Fibroblast of lung (primary cell): ENCODE measurements around the gene GTF3A. TPM values are rescaled to one million over a fixed set of nuclear protein-coding genes. Genes with fewer than 3 reads are reported as not detected.

Experiments used
- DNase-seq, 2 donors: peaks; one replicate each; pipeline versions ENCODE4 v3.0.0 to v3.0.0-alpha.2; 2010; ENCODE audit warnings: low read depth in 2 of 2
- H2AFZ ChIP-seq: 2 replicates; pipeline ENCODE4 v1.5.1; 2012; ENCODE audit warnings: low read length, control low read depth, inconsistent platforms
- H3K27ac ChIP-seq: 2 replicates; pipeline ENCODE4 v1.5.1; 2011; ENCODE audit warnings: low read length, control low read depth; ENCODE audit not compliant: insufficient read depth
- H3K27me3 ChIP-seq: 2 replicates; pipeline ENCODE4 v1.5.1; 2011; ENCODE audit warnings: mild to moderate bottlenecking, low read length; ENCODE audit not compliant: control insufficient read depth, insufficient read depth
- H3K36me3 ChIP-seq: 2 replicates; pipeline ENCODE4 v1.5.1; 2011; ENCODE audit warnings: low read length; ENCODE audit not compliant: control insufficient read depth, insufficient read depth
- H3K4me1 ChIP-seq: 2 replicates; pipeline ENCODE4 v1.5.1; 2011; ENCODE audit warnings: low read length; ENCODE audit not compliant: control insufficient read depth, insufficient read depth; ENCODE audit errors: extremely low read depth
- H3K4me2 ChIP-seq: 2 replicates; pipeline ENCODE4 v1.5.1; 2011; ENCODE audit warnings: low read length, control low read depth; ENCODE audit not compliant: insufficient read depth; ENCODE audit errors: extremely low read depth
- H3K4me3 ChIP-seq, 4 experiments: fragments of 200-600 bp in 1 of 4; sonication (generic) in 1 of 4; replicated peaks in 1 of 4; 2 replicates each; pipeline ENCODE4 v1.5.1; 2011 to 2016; ENCODE audit warnings: low read length in 4 of 4, low read depth in 3 of 4, mild to moderate bottlenecking in 3 of 4, control low read depth in 2 of 4, inconsistent platforms in 1 of 4, mixed read lengths in 1 of 4; ENCODE audit not compliant: insufficient read depth in 1 of 4; ENCODE audit errors: control extremely low read depth in 1 of 4
- H3K79me2 ChIP-seq: 2 replicates; pipeline ENCODE4 v1.5.1; 2012; ENCODE audit warnings: mild to moderate bottlenecking, low read length, inconsistent platforms; ENCODE audit not compliant: control insufficient read depth, insufficient read depth
- H3K9ac ChIP-seq: 2 replicates; pipeline ENCODE4 v1.5.1; 2011; ENCODE audit warnings: mild to moderate bottlenecking, low read length, control low read depth; ENCODE audit not compliant: insufficient read depth
- H3K9me3 ChIP-seq: 2 replicates; pipeline ENCODE4 v1.5.1; 2012; ENCODE audit warnings: low read depth, low read length; ENCODE audit not compliant: control insufficient read depth, insufficient read depth
- H4K20me1 ChIP-seq: 2 replicates; pipeline ENCODE4 v1.5.1; 2011; ENCODE audit warnings: low read length; ENCODE audit not compliant: control insufficient read depth, insufficient read depth; ENCODE audit errors: extremely low read depth
- CTCF ChIP-seq, 2 donors: IDR thresholded peaks in 1 of 2; conservative IDR thresholded peaks in 1 of 2; 1 replicate in 1 of 2; 2 replicates in 1 of 2; pipeline ENCODE4 v1.5.1; 2011 to 2012; ENCODE audit warnings: low read length in 2 of 2, control low read depth in 1 of 2, inconsistent platforms in 1 of 2, low read depth in 1 of 2, mild to moderate bottlenecking in 1 of 2
- EZH2 ChIP-seq: IDR thresholded peaks from 2 replicates; pipeline ENCODE4 v1.5.1; 2012; ENCODE audit warnings: low read length, control low read depth, mild to moderate bottlenecking; ENCODE audit errors: missing control alignments
- polyA plus RNA-seq, 2 donors: library from polyadenylated mRNA; depleted of rRNA in 1 of 2; stranded (reverse) in 1 of 2; unstranded in 1 of 2; fragments of >200 nt; gene quantifications; 2 replicates each; pipeline ENCODE4 v1.2.1, GENCODE V29; 2011 to 2012; ENCODE audit warnings: missing spikeins in 1 of 2
- total RNA-seq: library from RNA; depleted of rRNA; stranded (reverse); fragments of >200 nt; gene quantifications from 2 replicates; pipeline ENCODE4 v1.2.1, GENCODE V29; 2014

GTF3A gene
- total and polyA plus RNA-seq, 2 donors (not counting 1 experiment from before 2014, with no cell fraction given): 98.6 to 126 TPM

DNA sequence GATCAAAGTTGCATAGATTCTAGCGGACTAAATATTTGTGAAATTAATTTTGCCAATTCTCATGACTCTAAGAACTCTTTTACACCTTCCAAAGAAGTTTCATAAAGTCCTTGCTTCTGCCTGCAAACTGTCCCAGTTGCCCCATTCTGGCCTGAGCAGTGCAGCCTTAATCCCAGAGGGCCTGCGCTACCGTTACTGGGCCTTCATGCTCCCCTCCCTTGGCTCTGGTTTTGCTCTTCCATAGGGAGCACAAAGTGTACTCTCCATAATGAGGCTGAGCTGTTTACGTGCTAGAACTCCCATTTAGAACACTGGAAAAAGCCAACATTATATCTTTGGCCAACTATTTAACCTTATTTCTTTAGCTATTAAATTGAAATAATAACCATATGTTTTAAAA, 23.9 kb downstream of the GTF3A start:
- Histone ChIP-seq H3K4me2 (no peak overlapping the region), H3K27ac (no peak overlapping the region), H3K9me3 (no peaks in the 10 kb centered on the region), H2AFZ (no peak overlapping the region), H3K4me1 (no peaks in the 10 kb centered on the region), H3K79me2 (peaks cover 24% of the 10 kb centered on the region), H4K20me1 (no peaks in the 10 kb centered on the region), H3K27me3 (no peaks in the 10 kb centered on the region), H3K36me3 (no peaks in the 10 kb centered on the region), H3K9ac (no peak overlapping the region), H3K4me3 (no peak overlapping the region)
- DNase-seq: no peak
- no peak for TF ChIP-seq CTCF (conservative IDR thresholded peaks at IDR 0.05 in 1 of 2, IDR thresholded peaks at IDR 0.05 in 1 of 2; ENCODE audit: low read depth in 1 of 2, low read length in 2 of 2)
- no peak for TF ChIP-seq EZH2

GRCh38 chr13:27449081-27449603, 24.7 kb downstream of the GTF3A start:
- no peak for TF ChIP-seq EZH2
- TF ChIP-seq CTCF (conservative IDR thresholded peaks at IDR 0.05 in 1 of 2, IDR thresholded peaks at IDR 0.05 in 1 of 2; ENCODE audit: low read depth in 1 of 2, low read length in 2 of 2): no peak
- no peak overlapping the region for H3K9ac ChIP-seq
- peak overlapping the region; percentile 95 for H2AFZ ChIP-seq
- H3K4me2 ChIP-seq: peak overlapping the region; percentile 93
- H3K4me1 ChIP-seq: no peaks in the 10 kb centered on the region
- H4K20me1 ChIP-seq: no peaks in the 10 kb centered on the region
- H3K79me2 ChIP-seq: peaks cover 24% of the 10 kb centered on the region
- peak overlapping the region; percentile 92 for H3K27ac ChIP-seq
- no peaks in the 10 kb centered on the region for H3K36me3 ChIP-seq
- H3K27me3 ChIP-seq: no peaks in the 10 kb centered on the region
- no peaks in the 10 kb centered on the region for H3K9me3 ChIP-seq
- no peak for DNase-seq
- peak overlapping the region; percentile 90 to 99 (median 94) for H3K4me3 ChIP-seq

DNA sequence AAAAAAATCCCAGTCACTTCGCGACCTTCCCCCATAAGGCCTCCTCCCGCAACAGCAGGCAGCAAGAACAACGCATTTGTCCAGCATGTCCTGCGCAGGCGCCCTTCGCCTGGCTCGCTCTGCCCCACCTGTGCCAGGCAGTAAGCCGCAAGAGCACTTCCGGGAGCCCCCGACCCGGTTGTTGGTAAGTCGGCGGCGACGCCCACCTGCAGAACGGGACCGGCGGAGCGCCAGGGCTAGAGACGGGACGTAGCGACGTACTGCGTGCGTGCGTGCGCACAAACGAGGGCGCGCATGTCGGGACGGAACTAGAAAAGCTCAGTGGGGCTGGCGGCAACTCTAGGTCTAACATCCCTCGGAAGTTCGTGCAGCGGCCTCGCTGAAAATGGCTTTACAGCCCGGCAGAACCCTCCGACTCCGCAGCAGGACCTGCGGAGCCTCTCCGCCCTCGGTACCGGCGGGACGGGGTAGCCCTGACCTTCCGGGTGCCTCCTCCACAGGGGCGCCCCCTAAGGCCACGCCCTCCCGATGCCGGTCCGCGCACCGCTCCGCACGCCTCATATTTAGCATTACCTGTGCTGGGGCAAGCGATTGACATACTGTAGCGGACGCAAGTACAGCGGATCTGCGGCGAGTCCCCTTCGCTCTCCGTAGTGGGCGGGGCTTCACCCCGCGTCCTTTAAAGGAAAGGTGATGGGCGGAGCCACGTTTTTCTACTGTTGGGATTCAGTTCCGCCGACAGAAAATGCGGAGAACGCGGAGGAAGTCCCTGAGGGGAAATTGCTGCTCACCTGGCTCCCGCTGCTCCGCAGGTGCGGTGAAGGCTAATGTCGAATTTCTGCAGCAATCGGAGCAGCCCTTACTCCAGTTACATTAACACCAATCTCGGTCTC, 25.8 kb downstream of the GTF3A start, which contains the start of gene MTIF3:
TSS of gene MTIF3 (minus strand) at position 629 of the 893 bp plus-strand sequence. CDS start 10,116 bp downstream, outside the sequence.
- no peaks in the 10 kb centered on the region for H3K4me1 ChIP-seq
- peak within 1 kb of the TSS; percentile 95 for H2AFZ ChIP-seq
- H3K27me3 ChIP-seq: no peaks in the 10 kb centered on the region
- peak within 1 kb of the TSS; percentile 85 for H3K9ac ChIP-seq
- DNase-seq: peak; percentile 90 to 95
- TF ChIP-seq CTCF (conservative IDR thresholded peaks at IDR 0.05 in 1 of 2, IDR thresholded peaks at IDR 0.05 in 1 of 2; ENCODE audit: low read depth in 1 of 2, low read length in 2 of 2) (peak in 1 of 2 donors; percentile 3), EZH2 (no peak)
- peak within 1 kb of the TSS; percentile 94 for H3K4me2 ChIP-seq
- H3K9me3 ChIP-seq: no peaks in the 10 kb centered on the region
- H3K4me3 ChIP-seq: peak within 1 kb of the TSS; percentile 90 to 99 (median 94)
- H3K27ac ChIP-seq: peak within 1 kb of the TSS; percentile 92
- H3K79me2 ChIP-seq: peaks cover 24% of the 10 kb centered on the region
- no peaks in the 10 kb centered on the region for H3K36me3 ChIP-seq
- H4K20me1 ChIP-seq: no peaks in the 10 kb centered on the region
